ENCODE results near the gene SLC35B2.
A peak's percentile ranks its signal among the peaks of the same experiment; 100 is the strongest.

SLC35B2 gene

GRCh38 chr6:44251576-44252524, 5.5 kb downstream of the SLC35B2 start:
- DNase-seq: no peak

DNA sequence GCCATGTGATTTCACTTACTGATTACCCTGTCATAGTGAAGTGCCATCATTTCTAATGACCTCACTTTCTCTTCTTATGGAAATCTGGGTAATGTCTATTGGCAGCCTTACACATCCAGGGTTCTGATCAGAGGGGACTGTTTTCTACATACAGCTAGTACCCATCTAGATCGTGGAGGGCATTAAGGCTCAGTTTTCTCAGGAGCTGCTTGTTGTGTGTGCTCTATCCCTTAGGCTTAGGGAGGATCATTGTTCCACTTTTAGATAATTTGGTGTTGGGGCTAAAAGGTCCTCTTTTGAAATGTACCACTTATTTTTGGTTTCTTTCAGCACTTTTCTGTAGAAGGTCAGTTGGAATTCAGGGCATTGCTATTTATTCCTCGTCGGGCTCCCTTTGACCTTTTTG, 6.6 kb downstream of the SLC35B2 start:
- DNase-seq: no peak

GRCh38 chr6:44250067-44250717, 7.1 kb downstream of the SLC35B2 start:
- DNase-seq: no peak

DNA sequence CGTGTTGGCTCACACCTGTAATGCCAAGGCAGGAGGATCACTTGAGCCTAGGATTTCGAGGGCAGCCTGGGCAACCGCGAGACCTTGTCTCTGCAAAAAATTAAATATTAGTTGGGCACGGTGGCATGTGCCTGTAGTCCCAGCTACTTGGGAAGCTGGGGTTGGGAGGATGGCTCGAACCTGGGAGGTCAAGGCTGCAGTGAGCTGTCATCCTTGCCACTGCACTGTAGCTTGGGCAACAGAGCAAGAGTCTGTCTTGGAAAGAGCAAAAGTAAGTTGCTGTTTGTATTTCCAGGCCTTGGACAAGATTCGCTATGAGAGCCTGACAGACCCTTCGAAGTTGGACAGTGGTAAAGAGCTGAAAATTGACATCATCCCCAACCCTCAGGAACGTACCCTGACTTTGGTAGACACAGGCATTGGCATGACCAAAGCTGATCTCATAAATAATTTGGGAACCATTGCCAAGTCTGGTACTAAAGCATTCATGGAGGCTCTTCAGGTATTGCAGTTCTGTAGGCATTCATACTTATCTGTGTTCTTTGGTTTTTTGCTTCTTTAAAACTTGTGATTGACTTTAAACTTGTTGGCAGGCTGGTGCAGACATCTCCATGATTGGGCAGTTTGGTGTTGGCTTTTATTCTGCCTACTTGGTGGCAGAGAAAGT, 8.1 kb downstream of the SLC35B2 start:
- DNase-seq: no peak

- DNase-seq: no peak
Observed at GRCh38 chr6:44248579-44248978, 8.7 kb downstream of the SLC35B2 start.

DNA sequence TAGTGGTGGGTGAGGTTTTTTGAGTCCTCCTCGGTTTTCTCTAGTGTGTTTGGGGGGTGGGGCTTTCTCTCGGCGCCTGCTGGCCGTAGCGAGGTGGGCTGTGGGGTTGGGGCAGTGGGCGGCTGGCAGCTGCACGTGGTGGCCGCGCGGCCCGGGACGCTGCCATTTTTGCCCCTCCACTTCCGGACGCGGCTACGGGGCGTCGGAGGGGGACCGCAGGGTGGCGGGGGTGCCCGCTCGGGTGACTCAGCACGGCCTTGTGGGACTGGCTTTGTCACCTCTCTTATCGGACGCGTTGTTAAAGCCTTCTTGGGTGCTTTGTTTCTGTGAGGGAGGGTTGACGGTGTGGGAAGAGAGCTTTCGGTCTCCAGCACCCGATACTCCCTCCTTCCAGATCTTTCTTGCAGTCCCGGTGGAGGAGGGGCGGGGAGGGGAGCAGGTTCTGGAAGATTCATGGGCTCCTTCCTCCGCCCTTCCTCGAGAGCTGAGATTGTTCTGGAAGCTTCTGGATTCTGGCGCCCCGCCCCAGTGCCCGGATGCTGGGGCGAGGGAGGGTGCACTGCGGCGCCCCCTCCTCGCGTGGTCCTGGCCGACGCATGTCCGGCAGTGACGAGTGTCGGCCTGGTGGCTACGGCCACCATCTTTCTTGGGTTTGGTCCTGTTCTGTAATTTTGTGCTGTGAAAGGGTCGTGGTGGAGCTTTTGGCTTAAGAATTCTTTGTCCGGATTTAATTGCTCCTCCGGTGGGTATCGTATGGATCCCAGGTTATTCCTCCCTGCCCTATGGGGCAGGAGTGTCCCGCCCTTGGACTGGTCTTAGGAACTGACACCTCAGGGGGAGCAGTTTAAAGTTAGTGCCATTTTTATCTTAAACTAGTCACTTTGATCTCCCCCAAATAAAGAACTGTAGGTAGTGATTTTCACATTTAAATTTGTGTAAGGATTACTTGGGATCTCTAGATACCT, 9.7 kb downstream of the SLC35B2 start:
- DNase-seq: no peak

GRCh38 chr6:44246663-44247337, 10.5 kb downstream of the SLC35B2 start, which contains the start of gene HSP90AB1:
HSP90AB1 (plus strand) TSS chr6:44247101; CDS start chr6:44248630, 1,529 bp downstream.
- peak; percentile 83 for DNase-seq

- DNase-seq: no peak
Observed at GRCh38 chr6:44245912-44246662, 11.2 kb downstream of the SLC35B2 start.

DNA sequence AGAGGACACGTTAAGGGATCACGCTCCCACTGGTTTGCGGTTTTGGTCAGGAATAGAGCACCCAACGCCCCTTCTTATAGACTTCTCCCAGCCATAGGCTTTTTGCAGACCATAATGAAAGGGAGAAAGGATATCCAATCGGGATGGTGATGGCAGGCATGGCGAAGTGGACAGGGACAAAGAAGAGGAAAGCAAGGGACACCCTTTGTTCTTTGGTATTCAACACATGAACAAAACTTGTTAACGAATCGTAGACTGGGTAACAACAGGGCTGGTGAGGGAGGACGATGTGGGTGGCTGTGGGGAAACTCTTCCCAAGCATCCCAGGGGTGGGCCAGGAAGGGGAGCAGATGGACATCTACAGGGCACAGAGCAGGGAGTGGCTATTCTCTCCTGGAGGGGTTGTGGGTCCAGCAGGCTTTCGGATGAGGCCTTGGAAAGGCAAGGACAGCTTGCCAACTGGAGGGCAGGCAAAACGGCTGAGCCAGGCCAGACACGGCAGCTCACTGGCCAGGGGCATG, 11.9 kb downstream of the SLC35B2 start:
- DNase-seq: no peak

DNA sequence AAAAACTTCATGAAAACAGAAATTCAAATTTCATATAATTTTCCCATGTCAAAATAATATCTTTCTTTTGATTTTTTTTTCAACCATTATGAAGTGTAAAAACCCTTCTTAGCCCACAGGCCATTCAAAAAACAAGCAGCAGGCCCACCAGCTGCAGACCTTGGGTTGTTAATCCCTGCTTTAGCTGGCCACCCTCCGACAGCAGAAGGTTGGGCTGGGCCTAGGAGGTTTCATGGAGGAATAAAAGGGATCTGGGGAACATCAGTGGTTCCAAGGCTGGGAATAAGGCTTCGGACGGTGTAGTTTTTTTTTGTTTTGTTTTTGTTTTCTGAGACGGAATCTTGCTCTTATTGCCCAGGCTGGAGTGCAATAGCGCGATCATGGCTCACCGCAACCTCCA, 14.0 kb downstream of the SLC35B2 start:
- DNase-seq: no peak

GRCh38 chr6:44238687-44239350, 18.5 kb downstream of the SLC35B2 start:
- no peak for DNase-seq

- DNase-seq: peak; percentile 30
Observed at GRCh38 chr6:44237813-44238433, 19.4 kb downstream of the SLC35B2 start.

GRCh38 chr6:44237021-44237812, 20.1 kb downstream of the SLC35B2 start:
- peak; percentile 96 for DNase-seq

- no peak for DNase-seq
Observed at GRCh38 chr6:44235891-44236516, 21.3 kb downstream of the SLC35B2 start.

GRCh38 chr6:44235269-44235668, 22.1 kb downstream of the SLC35B2 start:
- DNase-seq: no peak

- DNase-seq: peak; percentile 36
Observed at GRCh38 chr6:44234101-44235025, 23.0 kb downstream of the SLC35B2 start.

GRCh38 chr6:44233567-44234100, 23.7 kb downstream of the SLC35B2 start:
- DNase-seq: no peak

Data from amniotic stem cell (primary cell).